ENCODE data around the gene WASHC3.

GRCh38 chr12:102054345-102054744, 7.4 kb downstream of the WASHC3 start:
- no peak for TF ChIP-seq CTCF (IDR thresholded peaks at IDR 0.05)
- no peak for TF ChIP-seq EZH2phosphoT487 (IDR thresholded peaks at IDR 0.05)
- no peak for TF ChIP-seq EZH2 (IDR thresholded peaks at IDR 0.05)
